Kidney capillary endothelial cell (primary cell): Measurements from ENCODE around the gene TRIM32.
"Not testable (repeated sequence)": the region's sequence is repeated elsewhere in the genome, so short reads cannot be mapped to it uniquely, and the experiment has no call there.

Source experiments
- DNase-seq: peaks from one replicate; pipeline ENCODE4 v3.0.0-alpha.2; 2018; ENCODE audit warnings: low spot score

TRIM32 gene

GRCh38 chr9:116674210-116674980 is 12.7 kb upstream of the TRIM32 start:
- no peak for DNase-seq

DNA sequence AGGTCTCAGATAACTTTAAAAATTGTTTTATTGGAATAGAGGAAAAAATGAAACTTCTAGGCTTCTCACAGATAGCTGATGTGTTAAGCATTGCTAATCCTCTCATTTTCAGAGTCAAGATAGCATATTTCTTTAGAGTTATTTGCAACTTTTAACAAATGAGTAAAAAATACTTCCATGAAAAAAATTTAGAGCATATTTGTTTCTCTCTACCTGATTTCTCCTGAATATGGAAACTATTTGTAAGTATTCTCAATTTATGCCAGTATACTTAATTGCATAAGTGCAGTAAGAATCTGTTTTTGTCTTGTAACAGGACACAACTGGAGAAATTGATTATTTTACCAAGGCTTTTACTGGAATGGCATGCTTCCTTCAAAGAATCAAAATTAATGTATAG is 3.6 kb upstream of the TRIM32 start:
- no peak for DNase-seq

GRCh38 chr9:116685166-116685565 is 1.9 kb upstream of the TRIM32 start:
- DNase-seq = no peak

DNA sequence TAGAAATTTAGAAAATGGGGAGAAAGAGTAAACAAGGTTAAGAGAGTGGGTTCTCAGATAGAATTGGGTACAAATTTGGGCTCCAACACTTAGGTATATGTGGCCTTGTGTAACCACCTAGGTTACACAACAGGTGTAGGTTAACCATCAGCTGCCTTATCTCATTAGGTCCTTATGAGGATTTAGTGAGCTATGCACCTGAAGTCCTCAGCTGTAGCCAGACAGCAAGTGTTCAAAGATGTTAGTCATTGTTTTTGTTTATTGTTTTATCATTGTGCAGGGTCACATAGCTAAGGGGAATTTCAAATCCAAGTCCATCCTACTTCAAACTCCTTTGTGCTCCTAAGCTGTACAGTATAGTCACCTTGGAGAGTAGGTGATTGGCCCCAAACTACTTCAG is 970 bp upstream of the TRIM32 start:
- DNase-seq = no peak

GRCh38 chr9:116686693-116687073 is 422 bp upstream of the TRIM32 start:
- peak; percentile 21 for DNase-seq

GRCh38 chr9:116687754-116688135 is 640 bp downstream of the TRIM32 start:
- no peak for DNase-seq

- DNase-seq = no peak
Measured at GRCh38 chr9:116688806-116689485, 1.8 kb downstream of the TRIM32 start.

DNA sequence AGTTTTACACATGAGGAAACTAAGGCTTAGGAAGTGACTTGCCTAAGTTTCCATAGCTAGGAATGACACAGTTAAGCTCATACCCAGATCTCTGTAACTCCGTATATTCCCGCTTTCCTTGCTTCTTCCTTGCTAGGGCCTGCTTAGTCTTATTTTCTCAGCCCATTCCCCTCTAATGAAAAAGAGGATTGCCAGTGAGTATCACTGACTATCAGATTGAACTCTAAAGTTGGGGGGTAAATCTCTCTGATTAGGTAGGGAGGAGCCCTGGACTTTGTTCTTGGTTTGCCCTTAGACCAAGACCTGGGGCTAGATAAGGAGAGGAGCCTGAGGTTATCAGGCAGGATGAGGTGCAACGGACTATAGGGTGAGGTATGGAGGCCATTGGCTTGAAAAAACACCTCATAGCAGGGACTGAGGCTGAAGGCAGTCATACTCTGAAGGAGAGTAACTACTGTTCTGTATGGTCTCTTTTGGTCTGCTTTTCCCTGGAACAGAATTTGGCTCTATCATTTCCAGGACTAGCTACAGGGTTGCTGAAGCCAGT is 2.5 kb downstream of the TRIM32 start:
- DNase-seq = no peak

DNA sequence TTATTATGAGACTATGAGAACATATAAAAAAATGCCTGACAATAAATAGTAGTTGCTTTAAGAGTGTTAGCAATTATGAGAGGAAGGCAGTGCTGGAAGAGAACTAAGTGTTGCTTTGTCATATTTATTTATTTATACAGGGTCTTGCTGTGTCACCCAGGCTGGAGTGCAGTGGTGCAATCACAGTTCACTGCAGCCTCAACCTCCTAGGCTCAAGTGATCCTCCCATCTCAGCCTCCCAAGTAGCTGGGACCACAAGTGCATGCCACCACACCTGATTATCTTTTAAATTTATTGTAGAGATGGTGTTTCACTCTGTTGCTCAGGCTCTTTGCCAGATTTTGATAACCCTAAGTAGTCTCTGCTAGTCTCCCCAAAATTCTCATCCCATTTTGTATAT is 3.7 kb downstream of the TRIM32 start:
- not testable (repeated sequence) for DNase-seq

DNA sequence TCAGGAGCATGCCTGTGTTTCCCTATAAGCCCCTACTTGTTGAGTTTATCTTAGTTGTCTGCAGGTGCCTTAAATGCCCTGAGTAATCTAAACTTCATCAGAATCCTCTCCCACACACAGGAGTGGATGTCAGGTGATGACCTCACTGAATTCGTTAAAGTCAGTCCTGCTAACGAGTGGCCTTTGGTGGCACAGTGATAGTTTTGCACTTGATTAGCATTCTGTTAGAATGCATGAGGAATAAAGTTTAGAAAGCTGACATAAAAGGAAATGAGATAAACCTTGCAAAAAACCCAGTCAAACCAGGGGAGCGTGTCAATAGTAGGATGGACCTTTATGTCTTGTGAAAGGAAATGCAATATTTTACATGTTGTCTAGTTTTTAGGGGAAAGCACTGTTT is 4.5 kb downstream of the TRIM32 start:
- no peak for DNase-seq

- no peak for DNase-seq
Measured at GRCh38 chr9:116692616-116693015, 5.5 kb downstream of the TRIM32 start.

DNA sequence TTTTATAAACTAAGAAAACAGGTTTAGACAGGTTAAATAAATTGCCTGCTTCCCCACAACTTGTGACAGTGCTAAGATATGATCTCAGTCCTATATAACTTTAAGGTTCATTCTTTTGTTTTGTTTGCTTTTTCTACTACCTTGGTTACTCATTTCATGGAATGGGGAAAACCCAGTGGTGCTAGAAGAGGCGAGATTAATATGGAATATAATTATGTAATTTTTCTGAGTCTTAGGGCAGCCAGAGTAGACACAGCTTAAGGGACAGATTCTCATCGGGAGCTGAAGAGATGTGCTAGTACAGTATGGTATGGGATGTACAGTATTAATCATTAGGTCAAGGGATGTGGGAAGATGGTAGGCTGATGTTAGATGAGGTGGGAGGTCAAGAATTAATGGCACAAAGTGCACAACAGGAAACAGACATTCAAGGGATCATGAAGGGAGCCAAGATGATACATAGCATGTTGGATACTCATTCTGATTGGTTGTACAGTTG is 6.2 kb downstream of the TRIM32 start:
- DNase-seq = no peak

GRCh38 chr9:116694785-116695291 is 7.7 kb downstream of the TRIM32 start:
- no peak for DNase-seq

DNA sequence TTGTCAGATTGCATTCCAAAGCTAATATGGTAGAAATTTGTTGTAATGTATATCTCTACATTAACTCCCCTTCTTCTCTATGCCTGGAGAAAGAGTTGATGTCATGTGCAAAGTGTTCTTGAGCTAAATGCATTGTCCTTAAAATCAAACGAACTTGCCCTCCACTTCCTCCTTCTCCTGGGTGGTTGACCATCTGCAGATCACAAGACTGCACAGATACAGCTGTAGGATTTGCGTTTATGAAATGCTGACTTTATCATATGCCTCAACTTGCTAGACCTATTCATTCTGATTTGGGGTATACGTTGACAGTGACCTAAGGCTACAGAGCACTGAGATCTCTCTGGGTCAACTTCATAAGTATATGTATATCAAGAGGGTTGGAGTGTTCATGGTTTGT is 8.3 kb downstream of the TRIM32 start:
- no peak for DNase-seq

- peak; percentile 28 for DNase-seq
Measured at GRCh38 chr9:116697362-116697761, 10.3 kb downstream of the TRIM32 start.

DNA sequence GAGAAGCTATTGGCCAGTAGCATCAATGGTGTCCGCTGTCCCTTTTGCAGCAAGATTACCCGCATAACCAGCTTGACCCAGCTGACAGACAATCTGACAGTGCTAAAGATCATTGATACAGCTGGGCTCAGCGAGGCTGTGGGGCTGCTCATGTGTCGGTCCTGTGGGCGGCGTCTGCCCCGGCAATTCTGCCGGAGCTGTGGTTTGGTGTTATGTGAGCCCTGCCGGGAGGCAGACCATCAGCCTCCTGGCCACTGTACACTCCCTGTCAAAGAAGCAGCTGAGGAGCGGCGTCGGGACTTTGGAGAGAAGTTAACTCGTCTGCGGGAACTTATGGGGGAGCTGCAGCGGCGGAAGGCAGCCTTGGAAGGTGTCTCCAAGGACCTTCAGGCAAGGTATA is 10.8 kb downstream of the TRIM32 start:
- DNase-seq = no peak

- DNase-seq = no peak
Measured at GRCh38 chr9:116700279-116700678, 13.2 kb downstream of the TRIM32 start.

- DNase-seq = no peak
Measured at GRCh38 chr9:116700882-116701865, 14.1 kb downstream of the TRIM32 start.

GRCh38 chr9:116701940-116702642 is 15.0 kb downstream of the TRIM32 start:
- DNase-seq = no peak

DNA sequence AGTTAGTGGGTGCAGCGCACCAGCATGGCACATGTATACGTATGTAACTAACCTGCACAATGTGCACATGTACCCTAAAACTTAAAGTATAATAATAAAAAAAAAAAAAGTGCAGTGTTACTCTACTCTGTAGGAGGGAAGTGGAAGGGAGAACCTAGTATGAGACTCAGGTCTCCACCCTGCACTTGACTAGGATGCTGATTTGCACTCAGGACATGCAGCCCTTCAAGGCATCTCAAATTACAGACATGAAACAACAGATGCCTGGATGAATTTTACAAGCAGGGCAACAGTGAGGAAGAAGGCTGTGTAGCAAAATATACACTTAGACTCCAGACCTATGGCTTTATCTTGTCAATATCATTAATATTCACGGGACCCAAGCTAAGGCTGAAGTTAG is 16.5 kb downstream of the TRIM32 start:
- no peak for DNase-seq

GRCh38 chr9:116704470-116704869 is 17.4 kb downstream of the TRIM32 start:
- no peak for DNase-seq
